ENCODE measurements around the gene INPP4A. TPM values are rescaled to one million over a fixed set of nuclear protein-coding genes. Genes with fewer than 3 reads are reported as not detected.
A peak's percentile ranks its signal among the peaks of the same experiment; 100 is the strongest.

INPP4A gene
- total RNA-seq, 1 donor from 2014 or later: 32.4 TPM

DNA sequence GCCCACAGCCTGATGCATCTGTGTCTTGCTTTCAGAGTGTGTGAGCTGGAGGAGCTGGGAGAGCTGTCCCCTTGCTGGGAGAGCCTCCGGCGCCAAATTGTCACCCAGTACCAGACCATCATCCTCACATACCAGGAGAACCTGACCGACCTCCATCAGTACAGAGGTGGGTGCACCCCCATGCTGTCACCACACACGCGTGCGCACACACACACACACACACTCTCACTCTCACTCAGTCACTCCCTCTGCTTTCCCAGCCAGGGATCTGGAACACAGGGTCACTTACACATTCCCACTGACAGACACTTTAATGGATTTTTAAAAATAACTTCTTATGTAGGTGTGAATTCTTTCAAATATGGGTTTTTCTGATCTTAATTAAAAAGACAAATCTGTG lies 99.2 kb downstream of the INPP4A start:
- Mint-ChIP-seq H3K36me3 (ENCODE audit: low read depth) (peaks cover 18% of the 10 kb centered on the region), H3K9me3 (no peaks in the 10 kb centered on the region), H3K27ac (ENCODE audit: unreplicated experiment) (peak overlapping the region; percentile 36), H3K4me3 (no peak overlapping the region), H3K4me1 (no peaks in the 10 kb centered on the region), H3K27me3 (ENCODE audit: low read depth) (no peaks in the 10 kb centered on the region)
- TF ChIP-seq, protein P1, sequence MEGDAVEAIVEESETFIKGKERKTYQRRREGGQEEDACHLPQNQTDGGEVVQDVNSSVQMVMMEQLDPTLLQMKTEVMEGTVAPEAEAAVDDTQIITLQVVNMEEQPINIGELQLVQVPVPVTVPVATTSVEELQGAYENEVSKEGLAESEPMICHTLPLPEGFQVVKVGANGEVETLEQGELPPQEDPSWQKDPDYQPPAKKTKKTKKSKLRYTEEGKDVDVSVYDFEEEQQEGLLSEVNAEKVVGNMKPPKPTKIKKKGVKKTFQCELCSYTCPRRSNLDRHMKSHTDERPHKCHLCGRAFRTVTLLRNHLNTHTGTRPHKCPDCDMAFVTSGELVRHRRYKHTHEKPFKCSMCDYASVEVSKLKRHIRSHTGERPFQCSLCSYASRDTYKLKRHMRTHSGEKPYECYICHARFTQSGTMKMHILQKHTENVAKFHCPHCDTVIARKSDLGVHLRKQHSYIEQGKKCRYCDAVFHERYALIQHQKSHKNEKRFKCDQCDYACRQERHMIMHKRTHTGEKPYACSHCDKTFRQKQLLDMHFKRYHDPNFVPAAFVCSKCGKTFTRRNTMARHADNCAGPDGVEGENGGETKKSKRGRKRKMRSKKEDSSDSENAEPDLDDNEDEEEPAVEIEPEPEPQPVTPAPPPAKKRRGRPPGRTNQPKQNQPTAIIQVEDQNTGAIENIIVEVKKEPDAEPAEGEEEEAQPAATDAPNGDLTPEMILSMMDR (conservative IDR thresholded peaks at IDR 0.05): no peak
- no peak for DNase-seq (ENCODE audit: low read depth, low spot score)

DNA sequence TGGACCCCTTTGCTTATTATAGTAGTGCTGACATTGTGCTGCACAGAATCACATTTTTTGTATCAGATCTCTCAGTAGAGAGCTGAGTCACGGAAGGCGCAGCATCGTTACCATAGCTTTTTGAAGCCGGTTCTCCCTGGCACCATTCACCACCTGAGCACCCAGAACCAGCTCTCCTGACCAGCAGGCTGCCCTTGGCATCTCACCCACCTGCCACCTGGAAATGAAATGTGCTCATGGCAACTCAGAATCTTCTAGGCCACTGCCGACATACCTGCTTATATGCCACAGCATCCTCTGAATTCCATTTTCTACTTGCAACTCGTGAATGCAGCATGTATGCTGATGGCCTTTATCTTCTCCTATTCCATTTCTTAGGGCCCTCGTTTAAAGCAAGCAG lies 100.9 kb downstream of the INPP4A start:
- Mint-ChIP-seq H3K4me1 (no peaks in the 10 kb centered on the region), H3K9me3 (no peaks in the 10 kb centered on the region), H3K27me3 (ENCODE audit: low read depth) (no peaks in the 10 kb centered on the region), H3K36me3 (ENCODE audit: low read depth) (peaks cover 9% of the 10 kb centered on the region), H3K27ac (ENCODE audit: unreplicated experiment) (no peak overlapping the region), H3K4me3 (no peak overlapping the region)
- TF ChIP-seq, protein P1 (conservative IDR thresholded peaks at IDR 0.05): no peak
- no peak for DNase-seq (ENCODE audit: low read depth, low spot score)

DNA sequence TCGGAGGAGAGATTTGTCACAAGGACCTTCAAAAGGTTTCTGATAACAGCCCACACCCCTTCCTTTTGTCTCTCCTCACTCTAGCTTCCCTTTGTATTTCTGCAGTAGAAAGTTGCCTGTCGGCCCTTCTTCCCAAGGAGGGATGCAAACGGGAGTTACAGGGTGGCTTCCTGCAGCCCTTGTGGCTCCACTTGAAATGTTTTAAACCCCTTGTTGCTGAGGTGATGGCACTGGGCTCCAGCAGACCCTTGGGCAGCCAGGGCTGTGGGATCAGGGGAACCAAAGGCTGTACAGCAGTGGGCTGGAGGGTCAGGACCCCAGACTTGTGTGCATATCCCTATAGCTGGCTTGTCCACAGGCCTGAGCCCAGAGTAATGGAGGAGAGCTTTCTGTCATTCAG lies 101.5 kb downstream of the INPP4A start:
- no peak overlapping the region for H3K27ac Mint-ChIP-seq (ENCODE audit: unreplicated experiment)

DNA sequence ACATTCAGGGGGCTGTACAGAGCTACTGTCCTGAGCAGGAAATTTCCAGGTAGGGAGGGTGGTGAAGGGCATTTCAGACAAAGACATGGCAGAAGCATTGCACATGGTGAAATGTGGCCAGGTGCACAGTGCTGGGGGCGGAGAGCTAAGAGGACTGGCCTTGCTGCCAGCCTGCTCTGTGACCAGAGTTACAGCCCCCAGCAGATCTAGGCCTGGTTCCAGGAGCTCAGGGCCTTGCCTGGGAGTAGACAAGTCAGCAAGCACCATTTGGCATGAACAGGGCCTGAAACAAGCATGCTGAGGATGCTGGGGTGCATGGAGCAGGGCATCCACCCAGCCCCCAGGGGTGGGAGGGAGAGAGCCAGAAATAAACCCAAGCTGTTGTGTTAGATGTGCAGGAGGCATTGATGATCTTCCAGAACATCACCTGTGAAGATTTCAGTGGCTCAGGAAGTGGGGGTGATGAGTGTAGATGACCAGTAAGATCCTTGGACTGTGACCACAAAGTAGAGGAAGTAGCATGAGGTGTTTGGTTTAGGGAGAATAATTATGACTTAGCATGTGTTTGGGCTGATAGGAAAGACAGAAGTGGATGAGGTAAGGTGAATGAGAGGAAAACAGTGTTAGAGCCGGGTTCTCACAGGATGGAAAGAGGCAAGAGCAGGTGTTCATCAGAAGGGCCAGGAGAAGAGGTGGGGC lies 102.6 kb downstream of the INPP4A start:
- TF ChIP-seq, protein P1 (conservative IDR thresholded peaks at IDR 0.05): no peak
- Mint-ChIP-seq H3K9me3 (no peaks in the 10 kb centered on the region), H3K4me3 (no peak overlapping the region), H3K27me3 (ENCODE audit: low read depth) (no peaks in the 10 kb centered on the region), H3K4me1 (no peaks in the 10 kb centered on the region), H3K36me3 (ENCODE audit: low read depth) (peaks cover 8% of the 10 kb centered on the region), H3K27ac (ENCODE audit: unreplicated experiment) (peak overlapping the region; percentile 36)
- DNase-seq (ENCODE audit: low read depth, low spot score): no peak

More for the DNA sequence above, 101.5 kb downstream of the INPP4A start:
- H3K4me1 Mint-ChIP-seq: no peaks in the 10 kb centered on the region
- no peak overlapping the region for H3K4me3 Mint-ChIP-seq
- peaks cover 8% of the 10 kb centered on the region for H3K36me3 Mint-ChIP-seq (ENCODE audit: low read depth)
- H3K9me3 Mint-ChIP-seq: no peaks in the 10 kb centered on the region
- no peaks in the 10 kb centered on the region for H3K27me3 Mint-ChIP-seq (ENCODE audit: low read depth)
- no peak for DNase-seq (ENCODE audit: low read depth, low spot score)
- TF ChIP-seq, protein P1 (conservative IDR thresholded peaks at IDR 0.05): no peak

DNA sequence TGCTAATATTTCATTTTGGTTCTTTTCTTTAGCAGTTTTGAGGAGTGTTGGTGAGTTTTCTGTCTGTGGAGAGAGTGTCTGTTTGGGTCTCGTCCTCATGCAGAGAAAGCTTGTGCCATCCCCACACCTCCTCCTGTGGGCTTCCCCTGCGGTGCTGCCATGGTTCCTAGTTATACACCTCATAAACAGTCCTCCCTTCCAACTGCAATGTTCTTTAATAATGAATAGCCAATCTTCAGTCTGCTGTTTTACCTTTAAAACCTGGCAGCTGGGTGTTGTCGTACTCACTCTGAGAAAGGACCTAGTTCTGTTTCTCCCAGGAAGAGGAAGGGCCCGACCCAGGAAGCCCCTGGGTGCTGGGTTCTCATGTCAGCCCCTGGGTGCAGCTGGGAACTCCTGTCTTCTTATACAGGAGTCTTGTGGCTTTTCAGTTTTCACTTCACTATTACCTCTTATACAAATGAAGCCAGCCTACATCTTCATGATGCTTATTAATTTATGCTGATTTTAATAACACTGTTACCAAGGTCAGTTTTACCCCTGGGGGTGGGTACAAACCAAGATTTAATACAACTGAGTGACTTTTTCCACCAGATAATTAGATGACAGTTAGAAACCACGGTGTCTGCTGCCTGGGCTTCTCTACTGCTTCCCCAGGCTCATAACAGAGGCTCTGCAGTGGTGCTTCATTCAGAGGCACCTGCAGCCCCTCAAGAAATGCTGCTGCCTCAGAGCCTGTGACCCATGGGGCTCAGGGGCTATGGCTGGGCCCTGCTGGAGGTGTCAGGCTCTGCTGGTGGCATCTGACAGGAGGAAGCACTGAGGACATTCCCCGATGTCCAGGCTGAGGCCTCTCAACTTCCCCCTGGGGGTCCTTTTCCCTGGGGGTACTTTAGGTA lies 104.5 kb downstream of the INPP4A start:
- H3K27ac Mint-ChIP-seq (ENCODE audit: unreplicated experiment): no peak overlapping the region
- H3K4me1 Mint-ChIP-seq: no peaks in the 10 kb centered on the region
- H3K36me3 Mint-ChIP-seq (ENCODE audit: low read depth): peaks cover 8% of the 10 kb centered on the region
- H3K4me3 Mint-ChIP-seq: no peak overlapping the region
- TF ChIP-seq, protein P1 (conservative IDR thresholded peaks at IDR 0.05): no peak
- no peaks in the 10 kb centered on the region for H3K27me3 Mint-ChIP-seq (ENCODE audit: low read depth)
- DNase-seq (ENCODE audit: low read depth, low spot score): no peak
- H3K9me3 Mint-ChIP-seq: no peaks in the 10 kb centered on the region

Data from neural crest cell (in vitro differentiated cells).